OCI-LY7 (cell line): ENCODE data around the gene LRRC4C. TPM values are rescaled to one million over a fixed set of nuclear protein-coding genes. Genes with fewer than 3 reads are reported as not detected.

Source experiments
- BruUV-seq: library from RNA; stranded (reverse); fragments of 400-500 nt; replicated peaks from 2 replicates; lab custom pipeline; 2021; lab: Mats Ljungman, UMichigan
- CTCF ChIA-PET: fragments of 300-600 bp; sonication (Branson Sonifier 250); formaldehyde crosslinking; loops from one replicate; lab custom pipeline; 2022; ENCODE audit warnings: antibody characterized with exemption; ENCODE audit not compliant: unreplicated experiment; lab: Charles Lee
- POLR2A ChIA-PET: fragments of 300-600 bp; sonication (Branson Sonifier 250); formaldehyde crosslinking; loops from one replicate; lab custom pipeline; 2022; ENCODE audit warnings: antibody characterized with exemption; lab: Charles Lee
- DNase-seq: peaks from one replicate; pipeline ENCODE4 v3.0.0-alpha.2; 2015; ENCODE audit warnings: low spot score
- H2AFZ ChIP-seq: fragments of 200-600 bp; sonication (generic), shearing (Covaris generic); 2 replicates; pipeline ENCODE4 v1.6.1; 2014; ENCODE audit warnings: mild to moderate bottlenecking, antibody characterized with exemption, low read length, moderate library complexity
- H3K27ac ChIP-seq: fragments of 200-600 bp; sonication (generic); 2 replicates; pipeline ENCODE4 v1.5.1; 2014; ENCODE audit warnings: mixed run types, low read depth, mild to moderate bottlenecking, moderate library complexity, low read length, inconsistent platforms; ENCODE audit not compliant: poor library complexity, severe bottlenecking
- H3K36me3 ChIP-seq: fragments of 200-600 bp; sonication (generic); 2 replicates; pipeline ENCODE4 v1.6.1; 2014; ENCODE audit warnings: mild to moderate bottlenecking, antibody characterized with exemption, low read length, moderate library complexity, mixed read lengths; ENCODE audit not compliant: insufficient read depth
- H3K4me1 ChIP-seq: fragments of 200-600 bp; sonication (generic); 2 replicates; pipeline ENCODE4 v1.5.1; 2014; ENCODE audit warnings: mild to moderate bottlenecking, low read length; ENCODE audit not compliant: insufficient read depth, poor library complexity, severe bottlenecking
- H3K4me2 ChIP-seq: fragments of 200-600 bp; sonication (generic); 2 replicates; pipeline ENCODE4 v1.6.1; 2014; ENCODE audit warnings: mild to moderate bottlenecking, low read length
- H3K4me3 ChIP-seq: fragments of 200-600 bp; sonication (generic); 2 replicates; pipeline ENCODE4 v1.5.1; 2014; ENCODE audit warnings: mild to moderate bottlenecking, low read depth, low read length; ENCODE audit not compliant: poor library complexity, severe bottlenecking
- H3K79me2 ChIP-seq: fragments of 200-600 bp; sonication (generic); 2 replicates; pipeline ENCODE4 v1.6.1; 2016; ENCODE audit warnings: low read depth, mild to moderate bottlenecking, low read length, moderate library complexity, mixed read lengths; ENCODE audit not compliant: insufficient read depth
- H3K9me2 ChIP-seq: fragments of 200-600 bp; sonication (generic); 2 replicates; pipeline ENCODE4 v1.6.1; 2016; ENCODE audit warnings: mild to moderate bottlenecking, low read length, mixed read lengths; ENCODE audit not compliant: insufficient read depth
- H3K9me3 ChIP-seq: fragments of 200-600 bp; sonication (generic); 2 replicates; pipeline ENCODE4 v1.6.1; 2014; ENCODE audit warnings: mild to moderate bottlenecking, mixed run types, low read length, mixed read lengths
- H4K20me1 ChIP-seq: fragments of 200-600 bp; sonication (generic); 2 replicates; pipeline ENCODE4 v1.6.1; 2014; ENCODE audit warnings: mild to moderate bottlenecking, antibody characterized with exemption, low read length, moderate library complexity, mixed read lengths; ENCODE audit not compliant: insufficient read depth
- EZH2phosphoT487 ChIP-seq: fragments of 200-600 bp; sonication (generic); IDR thresholded peaks from 2 replicates; pipeline ENCODE4 v1.6.1; 2018; ENCODE audit warnings: low read depth, borderline replicate concordance, mild to moderate bottlenecking, mixed run types, antibody characterized with exemption, low read length, moderate library complexity, mixed read lengths
- intact Hi-C: fragments of 100-400 bp; cut with micrococcal nuclease; formaldehyde crosslinking; loops from one replicate; pipeline ENCODE4 v1.10.0; 2022; ENCODE audit not compliant: unreplicated experiment
- total RNA-seq, 2 experiments: library from RNA; depleted of rRNA in 1 of 2; stranded (reverse); fragments of >200 nt in 1 of 2; shearing (Covaris generic) in 1 of 2; gene quantifications; 2 replicates each; pipeline ENCODE4 v1.2.3, GENCODE V29; 2014 to 2022
- TF ChIP-seq, protein P1 (sequence below): fragments of 200-600 bp; sonication (generic); conservative IDR thresholded peaks from 2 replicates; pipeline ENCODE4 v1.5.1; 2014; ENCODE audit warnings: mild to moderate bottlenecking, antibody characterized with exemption, low read length, moderate library complexity, mixed read lengths

LRRC4C gene
- total RNA-seq, 2 experiments from 2014 or later, result not detected

DNA sequence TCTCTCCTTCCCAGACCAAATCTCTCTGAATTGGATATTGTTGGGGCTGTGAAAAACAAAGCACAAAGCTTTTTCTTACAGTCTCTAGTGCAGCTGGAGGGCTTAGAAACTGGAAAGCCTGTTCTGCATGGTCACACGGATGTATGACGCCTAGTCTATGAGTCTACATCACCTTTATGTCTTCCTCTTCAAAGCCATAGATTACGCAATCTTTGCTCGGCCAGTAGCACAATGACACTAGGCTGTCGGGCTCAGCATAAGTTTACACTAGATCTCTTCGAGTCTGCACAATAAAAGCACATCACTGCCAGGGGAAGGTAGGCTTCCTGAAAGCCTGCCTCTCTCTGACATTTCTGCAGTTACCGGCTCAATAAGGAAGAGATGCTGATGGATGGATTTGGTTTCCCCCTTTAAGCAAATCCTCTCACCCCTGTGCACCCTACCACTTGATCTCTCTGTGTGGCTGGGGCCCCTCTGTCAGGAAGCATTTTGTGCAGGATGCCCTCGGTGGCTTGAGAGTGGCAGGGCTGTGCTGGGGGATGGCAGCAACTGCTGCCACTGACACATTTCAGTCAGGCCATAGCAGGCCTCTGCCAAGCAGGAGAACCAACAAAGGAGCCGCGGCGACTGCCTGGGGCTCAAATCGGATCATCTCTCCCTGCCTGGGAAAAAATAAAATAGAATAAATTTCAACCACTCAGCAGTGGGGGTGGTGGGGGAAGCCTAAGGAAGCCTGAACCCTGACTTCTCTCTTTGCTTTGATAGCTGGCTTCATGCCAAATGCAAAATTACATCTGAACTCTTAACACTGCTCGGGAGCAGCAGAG is 1272.8 kb downstream of the LRRC4C start:
- no peak overlapping the region for H3K4me2 ChIP-seq
- H3K36me3 ChIP-seq, result no peaks in the 10 kb centered on the region
- intact Hi-C loops, result no loop called here
- H3K79me2 ChIP-seq, result no peaks in the 10 kb centered on the region
- no peak overlapping the region for H2AFZ ChIP-seq
- no peaks in the 10 kb centered on the region for H3K4me1 ChIP-seq
- TF ChIP-seq EZH2phosphoT487, result no peak
- TF ChIP-seq, protein P1, sequence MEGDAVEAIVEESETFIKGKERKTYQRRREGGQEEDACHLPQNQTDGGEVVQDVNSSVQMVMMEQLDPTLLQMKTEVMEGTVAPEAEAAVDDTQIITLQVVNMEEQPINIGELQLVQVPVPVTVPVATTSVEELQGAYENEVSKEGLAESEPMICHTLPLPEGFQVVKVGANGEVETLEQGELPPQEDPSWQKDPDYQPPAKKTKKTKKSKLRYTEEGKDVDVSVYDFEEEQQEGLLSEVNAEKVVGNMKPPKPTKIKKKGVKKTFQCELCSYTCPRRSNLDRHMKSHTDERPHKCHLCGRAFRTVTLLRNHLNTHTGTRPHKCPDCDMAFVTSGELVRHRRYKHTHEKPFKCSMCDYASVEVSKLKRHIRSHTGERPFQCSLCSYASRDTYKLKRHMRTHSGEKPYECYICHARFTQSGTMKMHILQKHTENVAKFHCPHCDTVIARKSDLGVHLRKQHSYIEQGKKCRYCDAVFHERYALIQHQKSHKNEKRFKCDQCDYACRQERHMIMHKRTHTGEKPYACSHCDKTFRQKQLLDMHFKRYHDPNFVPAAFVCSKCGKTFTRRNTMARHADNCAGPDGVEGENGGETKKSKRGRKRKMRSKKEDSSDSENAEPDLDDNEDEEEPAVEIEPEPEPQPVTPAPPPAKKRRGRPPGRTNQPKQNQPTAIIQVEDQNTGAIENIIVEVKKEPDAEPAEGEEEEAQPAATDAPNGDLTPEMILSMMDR, result no peak
- CTCF ChIA-PET, result no interaction called here
- H3K9me2 ChIP-seq, result no peaks in the 10 kb centered on the region
- DNase-seq, result no peak
- BruUV-seq, result no TSS peak
- POLR2A ChIA-PET, result interaction anchor here (0.7 kb wide), 1 partner anchor 8 kb away, joined by 3 read pairs; no protein-coding TSS in a partner anchor
- H4K20me1 ChIP-seq, result no peaks in the 10 kb centered on the region
- no peak overlapping the region for H3K4me3 ChIP-seq
- H3K9me3 ChIP-seq, result no peaks in the 10 kb centered on the region
- no peak overlapping the region for H3K27ac ChIP-seq

DNA sequence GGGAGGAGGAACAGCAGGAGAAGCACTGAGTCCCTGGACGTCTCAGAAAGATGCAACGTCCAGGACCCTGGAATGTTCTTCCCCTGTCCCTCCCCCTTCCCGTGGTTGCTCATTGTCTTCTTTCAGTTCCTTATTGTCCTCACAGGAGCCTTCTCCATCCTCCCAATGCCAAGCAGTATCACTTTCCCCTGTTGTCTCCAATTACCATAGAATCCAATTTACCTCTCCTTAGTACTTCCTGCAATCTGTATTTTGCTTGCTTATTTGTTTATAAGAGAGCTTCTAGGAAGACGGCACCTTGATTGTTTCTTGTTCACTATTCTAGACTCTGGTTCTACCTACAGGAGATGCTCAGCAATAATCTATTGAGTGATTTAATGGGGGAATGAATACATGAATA is 1273.7 kb downstream of the LRRC4C start:
- Histone ChIP-seq H3K4me2 (no peak overlapping the region), H4K20me1 (no peaks in the 10 kb centered on the region), H3K36me3 (no peaks in the 10 kb centered on the region), H3K27ac (no peak overlapping the region), H3K9me3 (no peaks in the 10 kb centered on the region), H3K79me2 (no peaks in the 10 kb centered on the region), H3K4me1 (no peaks in the 10 kb centered on the region), H3K4me3 (no peak overlapping the region), H2AFZ (no peak overlapping the region), H3K9me2 (no peaks in the 10 kb centered on the region)
- no TSS peak for BruUV-seq
- intact Hi-C loops, result no loop called here
- DNase-seq, result no peak
- ChIA-PET POLR2A (no interaction called here), CTCF (no interaction called here)
- TF ChIP-seq EZH2phosphoT487, result no peak
- TF ChIP-seq, protein P1, result no peak
